Measurements from ENCODE around the gene C22orf31.
"Not testable (repeated sequence)": the region's sequence is repeated elsewhere in the genome, so short reads cannot be mapped to it uniquely, and the experiment has no call there.

Gene C22orf31

GRCh38 chr22:29055192-29055830 is 6.3 kb downstream of the C22orf31 start:
- no peak for DNase-seq (ENCODE audit: low read depth in 1 of 2, low spot score in 1 of 2)

- no peak for DNase-seq (ENCODE audit: low read depth in 1 of 2, low spot score in 1 of 2)
Measured at GRCh38 chr22:29054251-29054767, 7.3 kb downstream of the C22orf31 start.

- no peak for DNase-seq (ENCODE audit: low read depth in 1 of 2, low spot score in 1 of 2)
Measured at GRCh38 chr22:29053048-29053702, 8.5 kb downstream of the C22orf31 start.

GRCh38 chr22:29050457-29050856 is 11.2 kb downstream of the C22orf31 start:
- DNase-seq (ENCODE audit: low read depth in 1 of 2, low spot score in 1 of 2) = no peak

- no peak for DNase-seq (ENCODE audit: low read depth in 1 of 2, low spot score in 1 of 2)
Measured at GRCh38 chr22:29049655-29050263, 11.9 kb downstream of the C22orf31 start.

- DNase-seq (ENCODE audit: low read depth in 1 of 2, low spot score in 1 of 2) = no peak
Measured at GRCh38 chr22:29048822-29049654, 12.6 kb downstream of the C22orf31 start.

- no peak for DNase-seq (ENCODE audit: low read depth in 1 of 2, low spot score in 1 of 2)
Measured at GRCh38 chr22:29044657-29045176, 16.9 kb downstream of the C22orf31 start.

GRCh38 chr22:29043906-29044575 is 17.6 kb downstream of the C22orf31 start:
- DNase-seq (ENCODE audit: low read depth in 1 of 2, low spot score in 1 of 2) = no peak

GRCh38 chr22:29041408-29041807 is 20.2 kb downstream of the C22orf31 start:
- no peak for DNase-seq (ENCODE audit: low read depth in 1 of 2, low spot score in 1 of 2)

- peak; percentile 12 to 64 for DNase-seq (ENCODE audit: low read depth in 1 of 2, low spot score in 1 of 2)
Measured at GRCh38 chr22:29040385-29041275, 21.0 kb downstream of the C22orf31 start.

GRCh38 chr22:29039684-29040083 is 21.9 kb downstream of the C22orf31 start:
- DNase-seq (ENCODE audit: low read depth in 1 of 2, low spot score in 1 of 2) = not testable (repeated sequence)

GRCh38 chr22:29039148-29039547 is 22.5 kb downstream of the C22orf31 start:
- DNase-seq (ENCODE audit: low read depth in 1 of 2, low spot score in 1 of 2) = no peak

GRCh38 chr22:29037340-29037932 is 24.2 kb downstream of the C22orf31 start:
- no peak for DNase-seq (ENCODE audit: low read depth in 1 of 2, low spot score in 1 of 2)

GRCh38 chr22:29032584-29032983 is 29.0 kb downstream of the C22orf31 start:
- DNase-seq (ENCODE audit: low read depth in 1 of 2, low spot score in 1 of 2) = no peak

GRCh38 chr22:29032014-29032475 is 29.6 kb downstream of the C22orf31 start:
- no peak for DNase-seq (ENCODE audit: low read depth in 1 of 2, low spot score in 1 of 2)

- DNase-seq (ENCODE audit: low read depth in 1 of 2, low spot score in 1 of 2) = no peak
Measured at GRCh38 chr22:29031227-29032011, 30.2 kb downstream of the C22orf31 start.

- no peak for DNase-seq (ENCODE audit: low read depth in 1 of 2, low spot score in 1 of 2)
Measured at GRCh38 chr22:29030618-29031226, 30.9 kb downstream of the C22orf31 start.

Measured in activated CD4-positive, alpha-beta T cell treated with anti-CD3 and anti-CD28 coated beads, Interleukin-2, amount 50 U/mL, for 24 hours (primary cell).